ENCODE data around the gene FAM228B. TPM values are rescaled to one million over a fixed set of nuclear protein-coding genes. Genes with fewer than 3 reads are reported as not detected.
"Not testable (repeated sequence)": the region's sequence is repeated elsewhere in the genome, so short reads cannot be mapped to it uniquely, and the experiment has no call there.

The FAM228B gene
- total RNA-seq, 1 donor from 2014 or later, result 38.0 TPM

DNA sequence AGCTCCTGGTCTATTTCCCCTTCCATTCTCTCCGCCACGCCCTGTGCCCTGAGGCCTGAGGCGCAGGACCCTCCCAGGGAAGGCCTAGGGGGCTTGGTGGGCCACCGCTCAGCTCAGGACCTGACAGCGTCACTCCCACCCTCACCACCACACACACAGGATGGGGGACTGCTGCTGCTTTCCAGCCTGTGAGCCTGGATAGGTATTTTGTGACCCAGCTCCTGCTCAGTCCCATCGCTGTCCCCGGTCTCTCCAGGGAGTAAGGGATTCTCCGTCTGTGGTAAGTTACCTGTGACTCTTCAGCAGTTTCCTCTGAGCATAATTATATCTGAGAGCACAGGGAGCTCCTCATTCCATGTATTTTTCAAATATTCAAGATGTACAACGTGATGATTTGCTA, 67.9 kb downstream of the FAM228B start:
- no peak for TF ChIP-seq CTCF (IDR thresholded peaks at IDR 0.05; ENCODE audit: unreplicated experiment)
- H3K4me1 Mint-ChIP-seq, result no peaks in the 10 kb centered on the region
- no peak overlapping the region for H3K27ac Mint-ChIP-seq

GRCh38 chr2:24191848-24192247, 68.6 kb downstream of the FAM228B start:
- DNase-seq (ENCODE audit: low spot score in 2 of 2, unreplicated experiment in 2 of 2), result no peak
- no peaks in the 10 kb centered on the region for H3K27me3 Mint-ChIP-seq (ENCODE audit: low read depth)

More for the DNA sequence above, 67.9 kb downstream of the FAM228B start:
- H3K9me3 Mint-ChIP-seq, result peaks cover 17% of the 10 kb centered on the region
- no peak overlapping the region for H3K4me3 Mint-ChIP-seq
- DNase-seq (ENCODE audit: low spot score in 2 of 2, unreplicated experiment in 2 of 2), result no peak
- H3K27me3 Mint-ChIP-seq (ENCODE audit: low read depth), result no peaks in the 10 kb centered on the region
- H3K36me3 Mint-ChIP-seq, result peaks cover 11% of the 10 kb centered on the region

GRCh38 chr2:24197213-24197612, 73.9 kb downstream of the FAM228B start:
- not testable (repeated sequence) for H3K27me3 Mint-ChIP-seq (ENCODE audit: low read depth)

More at GRCh38 chr2:24191848-24192247, 68.6 kb downstream of the FAM228B start:
- no peak overlapping the region for H3K27ac Mint-ChIP-seq
- peaks cover 21% of the 10 kb centered on the region for H3K9me3 Mint-ChIP-seq
- H3K36me3 Mint-ChIP-seq, result peaks cover 11% of the 10 kb centered on the region
- H3K4me1 Mint-ChIP-seq, result no peaks in the 10 kb centered on the region
- H3K4me3 Mint-ChIP-seq, result no peak overlapping the region
- no peak for TF ChIP-seq CTCF (IDR thresholded peaks at IDR 0.05; ENCODE audit: unreplicated experiment)

DNA sequence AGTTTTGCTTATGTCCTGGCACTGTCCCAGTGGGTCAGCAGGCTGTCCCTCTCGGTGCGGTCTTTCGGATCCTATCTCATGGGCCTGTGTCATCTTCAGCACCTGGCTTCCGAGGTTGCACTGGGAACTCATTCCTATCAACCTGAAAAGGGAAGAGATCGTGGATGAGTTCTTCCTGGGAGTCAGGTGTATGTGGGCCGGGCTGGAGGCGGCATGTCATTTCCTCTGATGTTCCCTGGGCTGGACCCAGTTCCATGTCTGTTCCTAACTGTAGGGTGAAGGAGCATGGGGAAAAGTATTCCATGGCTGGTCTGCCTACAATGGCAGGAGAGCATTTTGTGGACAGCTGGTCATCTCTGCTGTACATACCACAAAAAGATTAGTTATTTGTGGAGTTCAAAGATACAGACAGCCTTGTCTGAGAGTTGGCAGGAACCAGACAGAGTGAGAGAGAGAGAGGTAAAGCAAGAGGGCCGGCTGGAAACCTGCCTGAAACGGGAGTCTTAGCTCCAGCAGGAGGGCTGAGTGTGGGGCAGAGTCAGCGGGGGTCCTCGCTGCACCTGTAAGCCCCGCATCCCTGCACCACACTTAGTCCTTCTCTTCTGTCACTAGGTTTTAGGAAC, 76.8 kb downstream of the FAM228B start:
- no peak for DNase-seq (ENCODE audit: low spot score in 2 of 2, unreplicated experiment in 2 of 2)
- no peak for TF ChIP-seq CTCF (IDR thresholded peaks at IDR 0.05; ENCODE audit: unreplicated experiment)

More at GRCh38 chr2:24197213-24197612, 73.9 kb downstream of the FAM228B start:
- not testable (repeated sequence) for H3K36me3 Mint-ChIP-seq; H3K4me3 Mint-ChIP-seq; H3K27ac Mint-ChIP-seq; DNase-seq (ENCODE audit: low spot score in 2 of 2, unreplicated experiment in 2 of 2); H3K4me1 Mint-ChIP-seq
- peaks cover 16% of the 10 kb centered on the region for H3K9me3 Mint-ChIP-seq

GRCh38 chr2:24200799-24201198, 77.5 kb downstream of the FAM228B start:
- TF ChIP-seq CTCF (IDR thresholded peaks at IDR 0.05; ENCODE audit: unreplicated experiment), result no peak
- Mint-ChIP-seq H3K9me3 (peaks cover 12% of the 10 kb centered on the region), H3K27me3 (ENCODE audit: low read depth) (no peaks in the 10 kb centered on the region), H3K4me1 (no peaks in the 10 kb centered on the region), H3K27ac (no peak overlapping the region), H3K36me3 (peaks cover 18% of the 10 kb centered on the region), H3K4me3 (no peak overlapping the region)
- DNase-seq (ENCODE audit: low spot score in 2 of 2, unreplicated experiment in 2 of 2), result no peak

More for the DNA sequence above, 76.8 kb downstream of the FAM228B start:
- H3K27ac Mint-ChIP-seq, result no peak overlapping the region
- H3K4me3 Mint-ChIP-seq, result no peak overlapping the region
- no peaks in the 10 kb centered on the region for H3K27me3 Mint-ChIP-seq (ENCODE audit: low read depth)
- peaks cover 14% of the 10 kb centered on the region for H3K36me3 Mint-ChIP-seq
- H3K4me1 Mint-ChIP-seq, result no peaks in the 10 kb centered on the region
- H3K9me3 Mint-ChIP-seq, result peaks cover 12% of the 10 kb centered on the region

GRCh38 chr2:24203029-24203786, 79.9 kb downstream of the FAM228B start:
- H3K27ac Mint-ChIP-seq, result no peak overlapping the region
- peaks cover 22% of the 10 kb centered on the region for H3K36me3 Mint-ChIP-seq
- H3K27me3 Mint-ChIP-seq (ENCODE audit: low read depth), result no peaks in the 10 kb centered on the region
- H3K4me1 Mint-ChIP-seq, result no peaks in the 10 kb centered on the region
- no peak for TF ChIP-seq CTCF (IDR thresholded peaks at IDR 0.05; ENCODE audit: unreplicated experiment)
- H3K4me3 Mint-ChIP-seq, result no peak overlapping the region
- no peaks in the 10 kb centered on the region for H3K9me3 Mint-ChIP-seq
- DNase-seq (ENCODE audit: low spot score in 2 of 2, unreplicated experiment in 2 of 2), result no peak

All from mesothelial cell of epicardium (in vitro differentiated cells).